Ishikawa (cell line): ENCODE measurements around the gene RNF39.

Experiments used
- EGR1 ChIP-seq: IDR thresholded peaks from 2 replicates; pipeline ENCODE4 v1.6.1; 2012
- EP300 ChIP-seq: IDR thresholded peaks from 2 replicates; pipeline ENCODE4 v1.6.1; 2012; ENCODE audit warnings: borderline replicate concordance
- RAD21 ChIP-seq: IDR thresholded peaks from 2 replicates; pipeline ENCODE4 v1.6.1; 2012; ENCODE audit warnings: low read depth
- TAF1 ChIP-seq: IDR thresholded peaks from 2 replicates; pipeline ENCODE4 v1.6.1; 2012; ENCODE audit warnings: low read depth, mild to moderate bottlenecking
- USF1 ChIP-seq: IDR thresholded peaks from 2 replicates; pipeline ENCODE4 v1.6.1; 2012
- ZBTB7A ChIP-seq: IDR thresholded peaks from 2 replicates; pipeline ENCODE4 v1.6.1; 2012; ENCODE audit warnings: low read depth

- no peak for TF ChIP-seq ZBTB7A
- no peak for TF ChIP-seq TAF1
- no peak for TF ChIP-seq RAD21
- TF ChIP-seq EP300: no peak
- no peak for TF ChIP-seq USF1
- no peak for TF ChIP-seq EGR1
Observed at GRCh38 chr6:30092852-30093543, 17.4 kb upstream of the RNF39 start.
